Mesothelial cell of epicardium (in vitro differentiated cells): ENCODE results near the gene OR11A1. TPM values are rescaled to one million over a fixed set of nuclear protein-coding genes. Genes with fewer than 3 reads are reported as not detected.

ENCODE experiments used
- DNase-seq, 2 experiments: peaks; one replicate each; pipeline ENCODE4 v3.0.0; 2021; ENCODE audit warnings: low spot score in 2 of 2; ENCODE audit not compliant: unreplicated experiment in 2 of 2
- H3K27ac Mint-ChIP-seq: 2 replicates; pipeline ENCODE4 v1.8.0; 2021; ENCODE audit warnings: mixed read lengths
- H3K27me3 Mint-ChIP-seq: 2 replicates; pipeline ENCODE4 v1.8.0; 2021; ENCODE audit warnings: low read depth, mixed read lengths
- H3K36me3 Mint-ChIP-seq: 2 replicates; pipeline ENCODE4 v1.8.0; 2021; ENCODE audit warnings: mixed read lengths
- H3K4me1 Mint-ChIP-seq: 2 replicates; pipeline ENCODE4 v1.8.0; 2021; ENCODE audit warnings: mixed read lengths
- H3K4me3 Mint-ChIP-seq: 2 replicates; pipeline ENCODE4 v1.8.0; 2021; ENCODE audit warnings: mild to moderate bottlenecking, moderate library complexity, mixed read lengths
- H3K9me3 Mint-ChIP-seq: 2 replicates; pipeline ENCODE4 v1.8.0; 2021; ENCODE audit warnings: mixed read lengths
- CTCF ChIP-seq: fragments of 200-600 bp; sonication (generic); IDR thresholded peaks from one replicate; pipeline ENCODE4 v1.5.0; 2021; ENCODE audit warnings: antibody characterized with exemption; ENCODE audit not compliant: unreplicated experiment
- total RNA-seq: library from RNA; stranded (reverse); gene quantifications from 3 replicates; pipeline ENCODE4 v1.2.1, GENCODE V29; 2021

Gene OR11A1
- total RNA-seq, 1 donor from 2014 or later, result not detected

- peaks cover 17% of the 10 kb centered on the region for H3K27me3 Mint-ChIP-seq
- H3K9me3 Mint-ChIP-seq, result no peaks in the 10 kb centered on the region
- no peaks in the 10 kb centered on the region for H3K4me1 Mint-ChIP-seq
- no peak for DNase-seq
- no peak overlapping the region for H3K4me3 Mint-ChIP-seq
- no peak overlapping the region for H3K27ac Mint-ChIP-seq
- TF ChIP-seq CTCF, result no peak
- no peaks in the 10 kb centered on the region for H3K36me3 Mint-ChIP-seq
Observed at GRCh38 chr6:29488874-29489273, 32.0 kb upstream of the OR11A1 start.

- Mint-ChIP-seq H3K4me3 (no peak within 1 kb of the TSS), H3K36me3 (no peaks in the 10 kb centered on the region), H3K4me1 (no peaks in the 10 kb centered on the region), H3K9me3 (peaks cover 1% of the 10 kb centered on the region), H3K27ac (no peak within 1 kb of the TSS), H3K27me3 (peaks cover 12% of the 10 kb centered on the region)
- DNase-seq, result no peak
- no peak for TF ChIP-seq CTCF
Observed at GRCh38 chr6:29487660-29488059, 30.8 kb upstream of the OR11A1 start, which contains the start of gene MAS1L. TSS of gene MAS1L (minus strand) at chr6:29487956. CDS start at chr6:29487902, 54 bp downstream.

GRCh38 chr6:29487131-29487530 lies 30.3 kb upstream of the OR11A1 start:
- Mint-ChIP-seq H3K9me3 (peaks cover 6% of the 10 kb centered on the region), H3K27ac (no peak overlapping the region), H3K4me3 (no peak overlapping the region), H3K36me3 (no peaks in the 10 kb centered on the region), H3K4me1 (no peaks in the 10 kb centered on the region), H3K27me3 (peaks cover 12% of the 10 kb centered on the region)
- TF ChIP-seq CTCF, result no peak
- no peak for DNase-seq

GRCh38 chr6:29486577-29486976 lies 29.7 kb upstream of the OR11A1 start:
- Mint-ChIP-seq H3K4me1 (no peaks in the 10 kb centered on the region), H3K36me3 (no peaks in the 10 kb centered on the region), H3K27ac (no peak overlapping the region), H3K9me3 (peaks cover 11% of the 10 kb centered on the region), H3K27me3 (peaks cover 12% of the 10 kb centered on the region), H3K4me3 (no peak overlapping the region)
- DNase-seq, result no peak
- no peak for TF ChIP-seq CTCF

GRCh38 chr6:29483735-29484134 lies 26.9 kb upstream of the OR11A1 start:
- Mint-ChIP-seq H3K27me3 (peaks cover 12% of the 10 kb centered on the region), H3K27ac (no peak overlapping the region), H3K4me1 (no peaks in the 10 kb centered on the region), H3K36me3 (no peaks in the 10 kb centered on the region), H3K4me3 (no peak overlapping the region), H3K9me3 (peaks cover 11% of the 10 kb centered on the region)
- TF ChIP-seq CTCF, result no peak
- DNase-seq, result no peak

- TF ChIP-seq CTCF, result no peak
- Mint-ChIP-seq H3K27me3 (peaks cover 12% of the 10 kb centered on the region), H3K4me1 (no peaks in the 10 kb centered on the region), H3K9me3 (peaks cover 11% of the 10 kb centered on the region), H3K27ac (no peak overlapping the region), H3K36me3 (no peaks in the 10 kb centered on the region), H3K4me3 (no peak overlapping the region)
- no peak for DNase-seq
Observed at GRCh38 chr6:29483186-29483585, 26.3 kb upstream of the OR11A1 start.
